GM18909 (cell line): ENCODE measurements around the gene FAM83E.
A peak's percentile ranks its signal among the peaks of the same experiment; 100 is the strongest.
"Not testable (repeated sequence)": the region's sequence is repeated elsewhere in the genome, so short reads cannot be mapped to it uniquely, and the experiment has no call there.

ENCODE experiments used
- ATAC-seq: cut with Tn5 transposase; IDR thresholded peaks from one replicate; pipeline ENCODE4 v1.9.1; 2021; ENCODE audit warnings: mild to moderate bottlenecking; ENCODE audit not compliant: unreplicated experiment, poor library complexity

The FAM83E gene

GRCh38 chr19:48642862-48643261 lies 28.0 kb upstream of the FAM83E start:
- no peak for ATAC-seq

- no peak for ATAC-seq
These were observed 27.0 kb upstream of the FAM83E start for GRCh38 chr19:48641850-48642249.

- ATAC-seq = no peak
These were observed 24.9 kb upstream of the FAM83E start for GRCh38 chr19:48639483-48640375.

- ATAC-seq = no peak
These were observed 24.0 kb upstream of the FAM83E start for GRCh38 chr19:48638831-48639381.

GRCh38 chr19:48637948-48638830 lies 23.3 kb upstream of the FAM83E start:
- ATAC-seq = peak; percentile 19

- ATAC-seq = peak; percentile 79
These were observed 22.6 kb upstream of the FAM83E start for GRCh38 chr19:48637449-48637947.

- ATAC-seq = no peak
These were observed 22.1 kb upstream of the FAM83E start, which contains the start of gene DBP for GRCh38 chr19:48636859-48637448. Gene DBP, minus strand, starts transcription at chr19:48637379. Its CDS starts 385 bp downstream, at chr19:48636994.

GRCh38 chr19:48635966-48636858 lies 21.3 kb upstream of the FAM83E start:
- ATAC-seq = no peak

- no peak for ATAC-seq
These were observed 20.5 kb upstream of the FAM83E start for GRCh38 chr19:48635263-48635965.

- ATAC-seq = peak; percentile 20
These were observed 19.8 kb upstream of the FAM83E start for GRCh38 chr19:48634424-48635262.

- no peak for ATAC-seq
These were observed 19.1 kb upstream of the FAM83E start for GRCh38 chr19:48634036-48634342.

GRCh38 chr19:48633148-48634035 lies 18.5 kb upstream of the FAM83E start:
- no peak for ATAC-seq

- ATAC-seq = no peak
These were observed 17.8 kb upstream of the FAM83E start for GRCh38 chr19:48632692-48633147.

- not testable (repeated sequence) for ATAC-seq
These were observed 17.4 kb upstream of the FAM83E start for GRCh38 chr19:48632286-48632685.

GRCh38 chr19:48631225-48631624 lies 16.3 kb upstream of the FAM83E start:
- ATAC-seq = no peak

- ATAC-seq = no peak
These were observed 15.6 kb upstream of the FAM83E start for GRCh38 chr19:48630296-48631063.
